NCI-H1436 treated with DMSO at 0.1 percent for 48 hours (cell line): ENCODE measurements around the gene TMEM151A.

Experiments used
- DNase-seq: peaks from one replicate; lab custom pipeline; 2025; lab: John Stamatoyannopoulos, UW

TMEM151A gene

DNA sequence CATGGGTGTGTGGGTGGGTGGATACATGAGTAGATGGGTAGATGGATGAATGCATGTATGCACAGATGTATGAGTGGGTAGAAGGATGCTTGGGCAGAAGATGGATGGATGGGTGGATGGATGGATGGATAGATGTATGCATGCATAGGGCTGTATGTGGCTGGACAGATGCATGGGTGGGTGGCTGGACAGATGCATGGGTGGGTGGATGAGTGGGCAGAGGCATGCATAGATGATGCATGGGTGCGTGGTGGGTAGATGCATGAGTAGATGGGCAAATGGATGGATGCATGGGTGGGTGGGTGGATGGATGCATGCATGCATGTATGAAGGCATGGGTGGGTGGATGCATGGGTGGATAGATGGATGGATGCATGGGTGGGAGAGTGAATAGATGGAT lies 32.0 kb downstream of the TMEM151A start:
- no peak for DNase-seq

DNA sequence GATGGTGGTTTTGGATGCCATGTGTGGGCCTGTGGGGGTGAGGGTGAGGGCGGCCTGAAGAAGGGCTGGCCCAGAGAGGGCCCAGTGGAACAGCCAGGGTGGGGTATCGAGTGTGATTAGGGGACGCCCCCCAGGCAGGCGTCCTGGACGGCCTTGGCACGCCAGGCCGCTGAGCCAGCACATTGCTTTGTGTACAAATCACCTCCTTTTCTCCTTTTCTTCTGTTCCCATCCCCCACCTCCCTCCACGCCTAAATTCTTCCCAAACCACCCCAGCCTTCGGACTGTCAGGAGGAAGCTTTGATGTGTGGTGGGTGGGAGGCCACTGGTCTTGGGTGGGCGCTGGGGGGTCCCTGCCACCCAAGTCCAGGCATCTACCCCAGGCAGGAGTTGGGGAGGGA lies 33.0 kb downstream of the TMEM151A start:
- DNase-seq = no peak

GRCh38 chr11:66325263-66325671 lies 33.6 kb downstream of the TMEM151A start:
- no peak for DNase-seq

DNA sequence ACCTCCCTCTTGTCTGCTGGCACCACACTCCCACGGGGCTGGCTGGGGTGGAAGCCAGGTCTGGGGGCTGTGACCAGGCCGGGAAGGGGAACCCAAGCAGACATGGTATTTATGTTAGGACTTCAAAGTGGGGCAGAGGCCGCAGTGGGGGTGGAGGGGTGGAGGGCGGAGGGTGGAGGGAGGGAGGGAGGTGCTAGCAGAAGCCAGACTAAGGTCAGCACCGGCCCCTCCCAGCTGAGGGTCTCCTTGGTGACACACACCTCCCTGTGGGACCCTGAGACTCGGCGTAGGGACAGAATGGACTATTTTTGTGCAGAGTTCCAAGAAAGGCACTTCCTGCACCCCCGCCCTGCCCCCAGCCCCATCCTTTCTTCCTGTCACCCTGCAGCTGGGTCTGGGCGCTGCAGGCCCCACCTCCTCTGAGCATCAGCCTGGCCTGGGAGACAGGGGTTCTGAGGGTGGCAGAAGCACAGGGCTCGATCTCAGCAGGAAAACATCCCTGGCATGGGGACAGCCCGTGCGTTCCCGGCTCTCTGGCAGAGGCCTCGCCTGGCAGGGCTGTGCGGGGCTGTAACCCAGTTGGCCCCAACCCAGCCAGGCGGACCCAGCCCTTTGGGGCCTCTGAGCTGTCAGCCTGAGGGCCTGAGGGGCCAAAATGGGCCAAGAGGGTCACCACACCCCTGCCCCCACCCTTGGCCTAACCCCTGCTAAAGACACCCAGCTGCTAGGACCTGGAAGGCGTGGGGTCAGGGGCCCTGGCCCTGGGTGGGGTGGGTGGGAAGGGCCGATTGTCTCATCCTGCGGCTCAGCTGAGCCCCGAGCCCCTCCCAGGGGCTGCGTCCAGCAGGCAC lies 34.8 kb downstream of the TMEM151A start:
- DNase-seq = no peak

GRCh38 chr11:66327171-66328030 lies 35.7 kb downstream of the TMEM151A start:
- DNase-seq = no peak

- DNase-seq = no peak
Observed at GRCh38 chr11:66328031-66328301, 36.3 kb downstream of the TMEM151A start.

DNA sequence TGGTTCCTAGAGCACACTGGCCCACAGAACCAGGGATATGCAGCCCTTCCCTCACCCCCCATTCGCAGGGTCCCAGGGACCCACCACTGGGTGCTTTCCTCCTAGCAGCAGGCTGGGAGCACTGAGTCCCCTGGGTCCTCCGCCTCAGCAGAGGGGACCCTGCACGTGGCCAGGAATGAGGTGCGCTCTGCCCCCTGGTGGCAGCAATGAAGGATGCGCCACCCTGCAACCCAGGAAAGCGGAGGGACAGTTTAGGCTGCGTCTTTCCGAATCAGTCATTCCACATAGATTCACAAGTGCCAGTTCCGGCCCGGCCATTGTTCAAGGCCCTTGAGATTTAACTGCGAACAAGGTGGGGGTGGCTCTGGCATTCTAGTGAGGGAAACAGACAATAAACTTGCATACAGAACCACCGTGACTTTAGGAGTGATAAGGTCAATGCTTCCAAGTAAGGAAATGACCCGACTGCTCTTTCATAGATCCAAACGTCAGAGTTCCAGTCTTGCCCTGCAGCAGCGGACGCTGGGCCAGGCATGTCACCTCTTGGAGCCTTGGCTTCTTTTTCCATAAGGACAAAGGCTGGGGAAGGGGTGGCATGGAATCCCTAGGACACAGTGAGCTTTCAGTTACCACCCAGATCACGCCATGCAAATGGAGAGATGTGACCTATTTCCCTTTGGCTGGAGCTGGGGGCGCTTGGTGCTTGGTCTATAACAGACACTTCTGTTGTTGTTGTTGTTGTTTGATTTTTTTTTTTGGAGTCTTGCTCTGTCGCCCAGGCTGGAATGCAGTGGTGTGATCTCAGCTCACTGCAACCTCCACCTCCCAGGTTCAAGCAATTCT lies 36.8 kb downstream of the TMEM151A start:
- peak; percentile 31 for DNase-seq

- DNase-seq = no peak
Observed at GRCh38 chr11:66329165-66329673, 37.5 kb downstream of the TMEM151A start.

DNA sequence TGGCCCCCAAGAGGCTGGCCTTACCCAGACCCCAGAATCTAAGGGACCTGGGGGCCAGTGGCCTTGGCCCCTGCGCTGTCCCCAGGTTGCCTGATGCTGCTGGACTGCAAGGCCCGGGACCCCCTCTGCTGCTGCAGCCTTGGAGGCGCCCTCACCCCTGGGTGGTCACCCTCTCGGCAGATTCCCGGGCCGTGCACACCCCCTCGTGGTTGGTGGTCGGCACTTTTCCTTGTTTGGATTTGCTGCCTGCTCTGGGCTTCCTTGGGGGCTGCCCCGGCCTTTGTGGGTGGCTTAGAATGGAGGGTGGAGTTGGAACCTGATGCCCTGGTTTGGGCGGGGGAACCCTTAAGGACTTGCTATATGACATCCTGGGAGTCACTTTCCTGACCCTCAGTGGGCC lies 39.2 kb downstream of the TMEM151A start:
- no peak for DNase-seq

DNA sequence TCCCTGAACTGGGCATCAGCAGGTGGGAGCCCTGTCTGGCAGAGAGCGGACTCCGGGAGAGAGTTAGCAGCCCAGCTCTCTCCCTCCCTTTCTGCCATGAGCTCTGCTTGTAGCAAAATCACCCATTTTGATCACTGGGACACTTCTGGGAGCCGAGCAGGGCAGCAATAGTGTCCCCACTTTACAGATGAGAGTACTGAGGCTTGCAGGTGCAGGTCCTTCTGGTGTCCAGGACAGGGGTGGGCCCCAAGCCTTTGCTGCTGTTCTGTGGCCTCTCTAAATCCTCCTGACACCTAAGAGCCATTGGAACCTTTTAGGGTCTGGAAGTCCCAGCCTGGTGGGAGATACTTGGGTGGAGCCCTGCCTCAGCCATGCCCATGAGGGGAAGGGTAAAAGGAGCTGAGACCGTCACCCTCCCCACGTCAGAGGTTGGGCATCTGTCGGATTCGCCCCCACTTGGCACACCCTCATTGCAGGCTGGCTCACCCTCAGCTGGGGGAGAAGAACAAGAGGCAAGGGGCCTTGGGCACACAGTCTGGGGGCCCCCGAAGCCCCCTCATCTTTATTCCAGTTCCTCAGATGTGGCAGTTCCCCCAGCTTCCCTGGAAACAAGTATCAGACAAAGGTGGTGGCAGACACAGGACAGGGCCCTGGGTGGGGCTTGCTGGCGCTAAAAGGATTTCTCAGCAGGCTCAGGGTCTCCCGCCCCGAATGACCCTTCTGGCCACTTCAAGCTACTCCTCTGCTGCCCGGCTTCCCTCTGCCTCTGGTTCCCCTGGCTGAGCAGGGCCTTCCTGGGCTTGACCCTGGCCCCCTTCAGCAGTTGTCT lies 40.1 kb downstream of the TMEM151A start:
- no peak for DNase-seq

- no peak for DNase-seq
Observed at GRCh38 chr11:66332371-66333219, 40.9 kb downstream of the TMEM151A start.

DNA sequence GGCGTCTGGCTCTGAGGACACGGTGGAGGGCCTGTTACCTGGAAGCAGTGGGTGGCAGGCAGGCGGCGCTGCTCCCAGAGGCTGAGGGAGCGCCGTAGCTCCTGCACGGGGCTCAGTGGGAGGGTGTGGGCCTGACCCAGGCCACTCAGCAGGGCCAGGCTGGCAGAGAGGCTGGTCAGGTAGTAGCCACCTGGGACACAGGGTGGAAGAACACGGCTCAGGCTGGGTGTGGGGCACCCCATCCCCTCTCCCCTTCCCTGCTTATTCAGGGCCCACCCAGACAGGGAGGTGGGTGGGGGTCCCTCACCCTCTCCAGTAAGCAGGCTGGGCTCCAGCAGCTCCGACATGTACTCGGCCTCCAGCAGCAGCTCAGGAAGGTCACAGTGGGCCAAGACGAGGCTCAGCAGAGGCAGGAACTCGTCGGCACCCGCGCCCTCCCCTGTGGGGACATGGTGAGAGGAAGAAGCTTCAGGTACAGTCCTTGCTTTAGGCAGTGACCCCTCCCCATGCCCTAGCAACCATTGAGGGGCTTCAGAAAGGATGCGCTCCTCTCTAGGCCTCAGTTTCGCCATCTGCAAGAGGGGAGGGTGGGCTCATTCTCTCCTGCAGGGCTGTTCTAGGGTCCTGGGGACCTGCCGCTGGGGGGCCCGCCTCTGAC lies 41.7 kb downstream of the TMEM151A start:
- DNase-seq = no peak

GRCh38 chr11:66333896-66334604 lies 42.4 kb downstream of the TMEM151A start:
- DNase-seq = no peak

DNA sequence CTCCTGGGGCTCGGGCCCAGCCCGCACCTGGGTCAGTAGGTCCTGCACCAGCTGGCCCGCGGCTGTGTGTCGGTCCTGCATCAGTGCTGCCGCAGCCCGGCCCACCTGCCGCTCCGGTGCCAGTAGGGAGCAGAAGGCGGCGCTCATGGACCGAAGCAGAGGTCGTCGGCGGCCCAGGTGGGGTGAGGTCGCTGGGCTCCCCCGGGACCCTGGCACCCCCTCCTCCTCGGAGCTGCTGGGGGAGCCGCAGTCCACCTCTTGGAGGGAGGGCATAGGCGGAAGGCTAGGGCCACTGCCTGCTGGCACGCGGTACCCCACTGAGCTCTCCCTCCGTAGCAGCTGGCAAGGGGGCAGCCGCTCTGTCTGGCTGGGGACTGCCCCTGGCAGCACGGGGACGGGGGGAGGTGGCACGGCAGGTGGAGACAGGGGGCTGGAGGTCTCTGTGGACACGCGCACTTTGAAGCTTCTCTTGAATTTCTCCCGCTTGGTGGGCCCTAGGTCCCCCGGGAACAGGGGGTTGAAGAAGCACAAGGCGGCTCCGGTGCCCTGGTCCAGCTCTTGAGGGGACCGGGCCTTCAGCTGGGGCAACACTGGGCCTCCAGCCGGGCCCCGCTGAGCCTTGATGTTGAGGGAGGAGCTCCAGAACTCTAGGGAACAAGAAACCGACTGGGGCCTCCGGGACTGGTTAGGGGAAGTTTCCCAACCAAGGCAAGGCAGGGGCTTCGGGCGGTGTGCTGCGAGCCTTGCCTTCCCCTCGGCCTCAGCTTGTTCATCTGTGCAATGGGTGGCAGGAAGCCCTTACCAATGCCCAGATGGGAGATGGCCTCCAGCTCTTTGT lies 43.1 kb downstream of the TMEM151A start:
- DNase-seq = no peak

DNA sequence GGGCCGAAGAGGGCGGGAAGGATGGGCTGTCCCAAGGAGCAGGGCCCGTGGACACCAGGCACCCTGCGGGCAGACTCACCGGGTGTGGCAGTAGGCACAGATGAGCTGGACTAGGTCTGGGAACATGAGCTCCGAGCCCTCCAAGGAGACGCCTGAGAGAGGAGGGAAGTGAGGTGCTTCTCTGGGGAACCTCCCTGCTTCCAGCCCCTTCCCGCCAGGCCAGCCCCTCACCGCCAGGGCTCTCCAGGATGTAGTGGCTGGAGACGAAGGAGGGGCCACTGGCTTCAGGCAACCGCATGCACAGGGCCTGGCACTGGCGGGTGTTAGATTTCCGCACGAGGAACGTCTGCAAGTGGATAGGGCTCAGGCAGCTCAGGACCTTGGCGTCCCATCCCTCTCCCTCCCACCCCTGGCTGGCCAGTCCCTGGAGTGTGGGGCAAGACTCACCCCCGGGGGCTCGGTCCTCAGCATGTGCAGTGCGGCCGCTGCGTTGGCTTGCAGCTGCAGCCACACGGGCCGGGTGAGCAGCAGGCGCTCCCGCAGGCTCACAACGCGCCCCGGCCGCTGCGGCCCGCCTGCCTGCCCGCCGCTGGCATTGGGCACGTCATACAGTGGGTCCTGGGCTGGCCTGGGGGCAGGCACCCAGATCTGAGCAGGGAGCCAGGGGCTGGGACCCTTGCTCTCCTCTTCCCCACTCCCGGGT lies 44.0 kb downstream of the TMEM151A start:
- DNase-seq = no peak

DNA sequence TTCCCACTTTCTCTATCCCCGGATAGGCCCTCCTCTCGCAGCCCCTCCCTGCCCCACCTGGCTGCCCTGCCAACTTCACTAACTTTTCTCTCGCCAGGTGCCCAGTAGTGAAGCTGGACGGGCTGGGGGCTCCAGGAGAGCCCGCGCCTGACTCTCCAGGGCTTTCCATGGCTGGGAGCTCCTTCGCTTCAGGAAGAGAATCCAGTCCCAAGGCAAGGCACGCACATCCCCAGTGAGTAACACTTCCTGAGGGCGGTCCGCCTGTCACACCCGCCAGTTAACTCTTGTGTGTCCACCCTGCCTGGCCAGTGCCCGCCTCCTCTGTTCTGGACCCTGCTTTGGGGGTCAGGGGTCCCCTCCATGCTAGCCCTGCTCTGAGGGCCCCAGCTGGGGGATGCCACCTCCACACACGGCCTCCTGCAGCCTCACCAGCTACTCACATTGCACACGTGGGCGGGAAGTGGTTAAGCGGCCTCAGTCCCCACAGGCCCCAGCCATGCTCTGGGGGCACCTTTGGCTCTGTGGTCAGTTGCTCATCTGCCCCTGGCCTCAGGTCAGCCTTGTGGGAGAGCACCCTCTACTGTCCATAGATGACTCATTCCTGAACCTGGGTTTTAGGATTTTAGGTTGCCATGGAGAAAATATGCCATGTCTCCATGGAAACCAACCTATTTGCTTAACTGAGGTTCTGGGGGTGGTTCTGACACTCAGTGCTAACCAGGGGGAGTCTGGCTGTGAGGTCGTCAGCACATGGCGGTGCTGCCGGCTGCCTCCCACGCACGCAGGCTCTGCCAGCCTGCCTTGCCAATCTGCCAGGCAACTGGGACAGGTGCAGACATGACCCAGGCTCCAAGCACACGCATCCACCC lies 44.8 kb downstream of the TMEM151A start, which contains the start of gene RIN1:
RIN1 (minus strand) TSS at position 201 of the 869 bp plus-strand sequence; CDS start at position 169, 32 bp downstream.
- DNase-seq = no peak
